GDM1 (cell line): ENCODE results near the gene AGBL1.

ENCODE experiments used
- DNase-seq: peaks from one replicate; lab custom pipeline; 2025; lab: John Stamatoyannopoulos, UW

AGBL1 gene

GRCh38 chr15:86813892-86814291 lies 734.2 kb downstream of the AGBL1 start:
- DNase-seq = no peak

- no peak for DNase-seq
Measured at GRCh38 chr15:86829245-86829644, 749.6 kb downstream of the AGBL1 start.

- no peak for DNase-seq
Measured at GRCh38 chr15:86830304-86830703, 750.6 kb downstream of the AGBL1 start.

GRCh38 chr15:86833595-86833994 lies 753.9 kb downstream of the AGBL1 start:
- no peak for DNase-seq

- DNase-seq = no peak
Measured at GRCh38 chr15:86834115-86834863, 754.6 kb downstream of the AGBL1 start.

GRCh38 chr15:86837294-86838061 lies 757.8 kb downstream of the AGBL1 start:
- no peak for DNase-seq

- DNase-seq = no peak
Measured at GRCh38 chr15:86839502-86839901, 759.8 kb downstream of the AGBL1 start.

- no peak for DNase-seq
Measured at GRCh38 chr15:86840996-86841395, 761.3 kb downstream of the AGBL1 start.

GRCh38 chr15:86842199-86842598 lies 762.5 kb downstream of the AGBL1 start:
- no peak for DNase-seq

GRCh38 chr15:86846036-86846435 lies 766.4 kb downstream of the AGBL1 start:
- no peak for DNase-seq

GRCh38 chr15:86849136-86849535 lies 769.5 kb downstream of the AGBL1 start:
- DNase-seq = no peak

- no peak for DNase-seq
Measured at GRCh38 chr15:86849558-86850285, 770.1 kb downstream of the AGBL1 start.

- DNase-seq = no peak
Measured at GRCh38 chr15:86850939-86851338, 771.3 kb downstream of the AGBL1 start.

- DNase-seq = no peak
Measured at GRCh38 chr15:86852741-86853140, 773.1 kb downstream of the AGBL1 start.

- DNase-seq = no peak
Measured at GRCh38 chr15:86854176-86854575, 774.5 kb downstream of the AGBL1 start.

GRCh38 chr15:86855307-86856291 lies 775.9 kb downstream of the AGBL1 start:
- no peak for DNase-seq

GRCh38 chr15:86857701-86858100 lies 778.0 kb downstream of the AGBL1 start:
- DNase-seq = no peak

GRCh38 chr15:86863226-86863915 lies 783.7 kb downstream of the AGBL1 start:
- DNase-seq = no peak

- DNase-seq = no peak
Measured at GRCh38 chr15:86865920-86866319, 786.2 kb downstream of the AGBL1 start.

- DNase-seq = no peak
Measured at GRCh38 chr15:86870846-86871245, 791.2 kb downstream of the AGBL1 start.

GRCh38 chr15:86871964-86872363 lies 792.3 kb downstream of the AGBL1 start:
- DNase-seq = no peak
